LoVo (cell line): Measurements from ENCODE around the gene PHACTR3.

Experiments
- DNase-seq: peaks from one replicate; pipeline ENCODE4 v3.0.0-alpha.2; 2016; ENCODE audit warnings: low spot score

PHACTR3 gene

DNA sequence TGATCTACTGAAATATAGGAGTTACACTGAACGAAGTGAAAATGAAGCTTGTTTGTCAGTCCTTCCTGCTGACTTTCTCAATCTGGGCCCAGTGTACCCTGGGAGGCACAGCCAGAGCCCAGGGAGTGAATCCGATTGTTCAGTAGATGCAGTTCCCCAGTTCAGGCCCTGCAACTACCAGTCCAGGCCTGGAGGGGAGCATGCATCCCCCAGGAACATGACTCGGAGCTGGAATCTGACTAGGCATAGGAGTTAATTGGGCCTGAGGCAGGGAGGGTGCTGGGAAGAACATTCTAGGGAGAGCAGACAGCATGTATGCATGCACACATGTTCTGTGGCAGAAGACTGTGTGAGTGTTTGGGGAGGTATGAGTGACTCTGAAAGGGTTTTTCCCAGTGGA lies 42.1 kb downstream of the PHACTR3 start:
- DNase-seq: no peak

DNA sequence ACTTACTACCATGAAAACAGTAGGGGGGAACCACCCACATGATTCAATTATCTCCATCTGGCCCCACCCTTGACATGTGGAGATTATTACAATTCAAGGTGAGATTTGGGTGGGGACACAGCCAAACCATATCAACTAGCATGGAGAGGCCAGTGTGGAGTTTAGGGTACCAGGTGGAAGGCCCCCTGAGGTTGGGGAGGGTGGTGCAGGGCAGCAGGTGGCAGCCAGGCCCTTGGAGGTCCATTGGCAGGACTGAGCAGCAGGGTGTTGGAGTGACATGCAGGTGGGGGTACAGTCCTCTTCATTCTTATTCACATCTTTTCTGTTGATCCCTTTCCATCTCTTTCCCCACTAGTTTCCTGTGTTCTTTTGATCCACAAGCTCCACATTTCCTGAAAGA lies 42.9 kb downstream of the PHACTR3 start:
- no peak for DNase-seq

GRCh38 chr20:59648466-59649070 lies 44.2 kb downstream of the PHACTR3 start:
- DNase-seq: no peak

DNA sequence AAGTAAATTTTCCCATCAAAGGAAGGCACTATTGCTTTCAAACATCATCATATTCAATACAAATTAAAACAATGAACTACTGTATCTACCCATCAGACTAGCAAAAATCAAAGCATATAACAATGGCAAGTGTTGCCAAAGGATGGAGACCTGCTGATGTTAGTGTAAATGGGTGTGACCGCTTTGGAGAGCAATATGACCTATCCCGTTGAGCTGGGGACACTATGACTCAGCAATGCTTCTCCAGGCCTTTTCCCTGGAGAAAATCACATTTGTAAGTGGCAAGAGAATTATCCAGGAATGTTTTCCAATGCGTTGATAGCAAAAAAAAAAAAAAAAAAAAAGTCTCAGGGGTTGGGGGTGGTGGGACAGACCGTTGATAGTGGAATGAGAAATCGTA lies 46.1 kb downstream of the PHACTR3 start:
- no peak for DNase-seq

- no peak for DNase-seq
Observed at GRCh38 chr20:59652381-59652780, 48.0 kb downstream of the PHACTR3 start.

GRCh38 chr20:59656417-59656816 lies 52.1 kb downstream of the PHACTR3 start:
- no peak for DNase-seq

GRCh38 chr20:59657459-59658046 lies 53.2 kb downstream of the PHACTR3 start:
- no peak for DNase-seq

- no peak for DNase-seq
Observed at GRCh38 chr20:59660471-59660870, 56.1 kb downstream of the PHACTR3 start.

DNA sequence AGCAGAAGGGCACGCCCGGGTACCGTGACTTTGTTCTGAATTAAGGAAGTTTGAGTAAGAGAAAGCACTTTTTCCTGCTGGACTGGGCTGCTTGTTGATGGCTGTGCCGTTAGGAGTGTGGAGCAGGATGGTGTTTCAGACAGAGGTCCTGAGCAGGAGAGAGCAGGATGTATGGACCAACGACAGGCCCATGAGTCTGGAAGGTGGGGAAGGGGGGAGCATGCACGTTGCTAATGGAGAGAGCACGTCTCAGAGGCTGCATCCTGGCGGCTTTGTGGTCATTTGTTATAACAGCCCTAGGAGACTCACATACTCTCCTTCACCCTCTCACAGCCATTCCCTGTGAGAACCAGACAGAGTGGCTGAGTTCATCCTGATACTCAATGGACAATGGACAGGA lies 56.8 kb downstream of the PHACTR3 start:
- no peak for DNase-seq

DNA sequence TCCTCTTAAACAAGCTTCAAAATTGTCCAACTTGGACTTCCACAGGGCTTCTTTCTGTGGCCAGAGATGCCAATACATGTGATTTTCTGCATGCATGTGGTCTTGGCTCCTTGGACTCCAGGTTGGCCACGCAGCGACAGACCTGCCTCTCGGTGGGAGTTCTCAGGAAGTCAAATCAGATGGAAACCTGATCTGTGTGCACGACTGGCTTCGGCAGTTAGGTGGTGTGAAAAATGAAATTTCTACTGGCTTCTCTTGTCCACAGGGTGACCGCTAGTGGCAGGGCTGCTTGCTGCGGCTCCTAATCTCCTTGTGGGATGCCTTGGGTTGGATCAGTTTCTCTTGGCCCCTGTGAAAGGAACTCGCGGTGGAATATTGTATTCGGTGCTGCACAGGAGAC lies 57.3 kb downstream of the PHACTR3 start:
- no peak for DNase-seq

DNA sequence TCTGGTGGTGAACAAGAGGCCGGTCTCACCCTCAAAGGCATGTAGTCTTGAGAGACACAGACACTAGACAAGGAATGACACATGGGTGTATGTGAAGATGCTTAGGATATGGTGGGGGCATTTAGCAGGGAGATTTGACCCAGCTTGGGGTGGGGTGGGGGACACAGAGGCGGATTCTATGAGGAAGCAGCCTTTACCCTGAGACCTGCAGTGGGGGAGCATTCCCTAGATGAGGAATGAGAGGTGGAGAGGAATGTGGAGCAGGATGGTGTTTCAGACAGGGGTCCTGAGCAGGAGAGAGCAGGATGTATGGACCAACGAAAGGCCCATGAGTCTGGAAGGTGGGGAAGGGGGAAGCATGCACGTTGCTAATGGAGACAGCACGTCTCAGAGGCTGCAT lies 57.8 kb downstream of the PHACTR3 start:
- DNase-seq: no peak

- no peak for DNase-seq
Observed at GRCh38 chr20:59662856-59663512, 58.6 kb downstream of the PHACTR3 start.

- no peak for DNase-seq
Observed at GRCh38 chr20:59663513-59664060, 59.2 kb downstream of the PHACTR3 start.

- DNase-seq: no peak
Observed at GRCh38 chr20:59664421-59664941, 60.1 kb downstream of the PHACTR3 start.

- no peak for DNase-seq
Observed at GRCh38 chr20:59665656-59666555, 61.6 kb downstream of the PHACTR3 start.

DNA sequence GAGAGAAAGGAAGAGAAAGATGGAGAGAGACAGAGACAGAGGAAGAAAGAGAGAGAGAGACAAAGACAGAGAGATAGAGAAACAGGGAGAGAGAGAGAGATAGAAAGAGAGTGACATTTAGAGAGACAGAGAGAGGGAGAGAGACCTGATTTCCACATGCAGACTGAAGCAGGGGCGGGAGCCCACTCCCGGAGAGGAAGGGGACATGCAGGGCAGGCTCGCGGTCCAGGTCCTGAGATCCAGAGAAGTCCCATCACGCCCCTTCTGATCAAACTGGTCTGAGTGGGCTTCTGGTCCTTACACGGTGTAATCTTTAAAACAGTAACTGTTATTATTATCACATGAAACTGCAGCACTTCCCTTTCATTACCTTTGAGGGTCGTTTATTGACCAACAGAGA lies 62.2 kb downstream of the PHACTR3 start:
- DNase-seq: no peak

- no peak for DNase-seq
Observed at GRCh38 chr20:59667131-59667530, 62.8 kb downstream of the PHACTR3 start.

DNA sequence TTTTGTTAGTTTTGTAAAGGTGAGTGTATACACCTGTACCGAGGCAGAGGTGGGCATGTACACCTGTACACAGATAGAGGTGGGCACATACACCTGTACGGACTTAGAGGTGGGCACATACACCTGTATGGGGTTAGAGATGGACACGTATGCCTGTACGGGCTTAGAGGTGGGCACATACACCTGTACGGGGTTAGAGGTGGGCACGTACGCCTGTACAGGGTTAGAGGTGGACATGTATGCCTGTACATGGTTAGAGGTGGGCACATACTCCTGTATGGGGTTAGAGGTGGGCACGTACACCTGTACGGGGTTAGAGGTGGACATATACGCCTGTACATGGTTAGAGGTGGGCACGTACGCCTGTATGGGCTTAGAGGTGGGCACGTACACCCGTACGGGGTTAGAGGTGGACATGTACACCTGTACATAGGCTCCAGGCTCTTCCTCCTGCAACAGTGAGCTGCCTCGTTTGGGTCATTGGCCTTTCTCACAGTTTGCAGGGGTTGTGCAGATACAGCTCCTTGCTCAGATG lies 63.7 kb downstream of the PHACTR3 start:
- no peak for DNase-seq

GRCh38 chr20:59668926-59669850 lies 64.8 kb downstream of the PHACTR3 start:
- DNase-seq: no peak

DNA sequence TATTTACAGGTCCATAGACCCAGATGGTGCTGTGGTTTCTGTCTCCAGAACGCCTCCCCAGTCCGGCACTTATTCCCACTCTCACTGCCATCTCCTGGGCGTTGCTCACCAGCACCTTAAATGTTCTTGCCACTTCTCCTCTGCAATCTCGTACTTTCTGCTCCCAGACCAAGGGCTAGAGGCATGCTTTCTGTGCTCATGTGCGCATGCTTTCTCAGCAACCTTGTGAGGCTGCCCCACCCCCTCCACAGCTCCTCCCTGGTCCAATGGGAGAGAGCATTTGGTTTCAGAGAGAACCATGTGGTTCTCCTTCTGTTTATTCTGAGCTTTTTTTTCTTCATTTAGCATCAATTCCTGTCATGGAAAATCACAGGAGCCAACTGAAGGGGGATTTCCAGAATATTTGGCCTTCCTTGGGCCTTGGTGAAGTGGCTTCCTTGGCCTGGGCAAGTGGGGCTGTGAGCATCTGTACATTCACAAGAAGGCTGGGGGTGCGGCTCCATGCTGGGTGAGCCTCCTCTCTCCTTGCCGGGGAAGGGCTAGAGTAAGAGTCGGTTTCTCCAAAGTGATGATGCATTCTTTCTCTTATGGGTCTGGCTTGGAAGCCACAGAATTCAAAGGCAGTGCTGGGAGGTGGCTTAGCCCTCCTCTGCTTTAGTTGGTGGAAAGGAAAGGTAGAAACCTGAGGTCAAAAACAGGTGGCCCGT lies 66.6 kb downstream of the PHACTR3 start:
- DNase-seq: no peak
